B cell (primary cell): ENCODE results near the gene TMEM86A. TPM values are rescaled to one million over a fixed set of nuclear protein-coding genes. Genes with fewer than 3 reads are reported as not detected.

Experiments
- ATAC-seq: fragments of 200-7000 bp; cut with Tn5 transposase; one replicate; pipeline ENCODE4 v1.10.0; 2021; ENCODE audit warnings: low read depth, mild to moderate bottlenecking, moderate number of reproducible peaks, moderate library complexity
- CTCF ChIA-PET: fragments of 350-600 bp; sonication (Branson Sonifier 250); formaldehyde crosslinking; loops from one replicate; lab custom pipeline; 2021; ENCODE audit warnings: antibody characterized with exemption, inconsistent platforms; lab: Charles Lee
- POLR2A ChIA-PET: fragments of 350-600 bp; sonication (Branson Sonifier 250); formaldehyde crosslinking; loops from one replicate; lab custom pipeline; 2021; ENCODE audit warnings: antibody characterized with exemption; lab: Charles Lee
- DNase-seq: peaks from one replicate; pipeline ENCODE4 v3.0.0; 2013
- H2AFZ ChIP-seq: 2 replicates; pipeline ENCODE4 v1.6.1; 2012; ENCODE audit warnings: mild to moderate bottlenecking, low read depth, low read length; ENCODE audit not compliant: insufficient read depth, poor library complexity, severe bottlenecking
- H3K27ac ChIP-seq, 2 donors: 1 replicate in 1 of 2; 2 replicates in 1 of 2; pipeline ENCODE4 v1.5.1; 2012 to 2013; ENCODE audit warnings: low read length in 2 of 2, mild to moderate bottlenecking in 2 of 2, moderate library complexity in 1 of 2
- H3K27me3 ChIP-seq, 4 experiments: fragments of 200-600 bp in 1 of 4; sonication (generic) in 1 of 4; replicated peaks in 1 of 4; 1 replicate in 2 of 4; 2 replicates in 2 of 4; pipeline versions ENCODE4 v1.6.1 to v1.7.0; 2013 to 2016; ENCODE audit warnings: low read length in 3 of 4, mild to moderate bottlenecking in 2 of 4, mixed read lengths in 1 of 4, moderate library complexity in 1 of 4; ENCODE audit not compliant: insufficient read depth in 4 of 4, control insufficient read depth in 3 of 4; ENCODE audit errors: control extremely low read depth in 1 of 4
- H3K36me3 ChIP-seq, 2 experiments: replicated peaks in 1 of 2; 1 replicate in 1 of 2; 2 replicates in 1 of 2; pipeline versions ENCODE4 v1.6.1 to v1.7.1; 2013; ENCODE audit warnings: low read length in 1 of 2; ENCODE audit not compliant: insufficient read depth in 2 of 2, control insufficient read depth in 1 of 2; ENCODE audit errors: control extremely low read depth in 1 of 2, extremely low read depth in 1 of 2
- H3K4me1 ChIP-seq, 2 donors: fragments of 200-600 bp in 1 of 2; sonication (generic) in 1 of 2; 1 replicate in 1 of 2; 2 replicates in 1 of 2; pipeline versions ENCODE4 v1.5.1 to v1.6.1; 2013 to 2017; ENCODE audit warnings: low read length in 2 of 2; ENCODE audit not compliant: control insufficient read depth in 2 of 2, insufficient read depth in 2 of 2
- H3K4me2 ChIP-seq: replicated peaks from 2 replicates; pipeline ENCODE3; 2012; ENCODE audit warnings: mild to moderate bottlenecking, low read depth, low read length; ENCODE audit not compliant: poor library complexity, severe bottlenecking
- H3K4me3 ChIP-seq, 5 experiments: fragments of 200-600 bp in 1 of 5; sonication (generic) in 1 of 5; 1 replicate in 3 of 5; 2 replicates in 2 of 5; pipeline versions ENCODE4 v1.5.1 to v1.7.0; 2011 to 2016; ENCODE audit warnings: low read length in 4 of 5, mild to moderate bottlenecking in 4 of 5, low read depth in 2 of 5, control low read depth in 1 of 5, moderate library complexity in 1 of 5; ENCODE audit not compliant: insufficient read depth in 1 of 5; ENCODE audit errors: control extremely low read depth in 1 of 5, extremely low read depth in 1 of 5
- H3K79me2 ChIP-seq: fragments of 200-600 bp; sonication (generic); one replicate; pipeline ENCODE4 v1.6.0; 2016; ENCODE audit warnings: low read length; ENCODE audit not compliant: control insufficient read depth, insufficient read depth
- H3K9ac ChIP-seq: fragments of 200-600 bp; sonication (generic); 2 replicates; pipeline ENCODE4 v1.6.1; 2017; ENCODE audit warnings: mild to moderate bottlenecking, low read length, moderate library complexity
- H3K9me3 ChIP-seq, 3 donors: one replicate each; pipeline versions ENCODE4 v1.6.1 to v1.7.1; 2013; ENCODE audit warnings: low read length in 2 of 3; ENCODE audit not compliant: control insufficient read depth in 2 of 3, insufficient read depth in 1 of 3; ENCODE audit errors: control extremely low read depth in 1 of 3
- H4K20me1 ChIP-seq: 2 replicates; pipeline ENCODE4 v1.6.0; 2012; ENCODE audit warnings: mild to moderate bottlenecking, low read length; ENCODE audit not compliant: insufficient read depth, control insufficient read depth, poor library complexity, severe bottlenecking
- H3K27ac Mint-ChIP-seq: one replicate; pipeline ENCODE4 v1.8.0; 2021; ENCODE audit warnings: mixed read lengths
- H3K27me3 Mint-ChIP-seq: one replicate; pipeline ENCODE4 v1.8.0; 2021; ENCODE audit warnings: mixed read lengths
- H3K4me1 Mint-ChIP-seq: one replicate; pipeline ENCODE4 v1.8.0; 2021; ENCODE audit warnings: mixed read lengths
- H3K4me3 Mint-ChIP-seq: one replicate; pipeline ENCODE4 v1.8.0; 2021; ENCODE audit warnings: mixed read lengths
- H3K9me3 Mint-ChIP-seq: one replicate; pipeline ENCODE4 v1.8.0; 2022; ENCODE audit warnings: mixed read lengths; ENCODE audit not compliant: insufficient read depth
- CTCF ChIP-seq: fragments of 200-600 bp; IDR thresholded peaks from one replicate; pipeline ENCODE4 v1.8.0; 2022; ENCODE audit warnings: antibody characterized with exemption, mild to moderate bottlenecking
- EZH2 ChIP-seq: IDR thresholded peaks from 2 replicates; pipeline ENCODE4 v1.6.1; 2012; ENCODE audit warnings: borderline replicate concordance, low read depth, mild to moderate bottlenecking, moderate library complexity, low read length; ENCODE audit not compliant: insufficient read depth, poor library complexity, severe bottlenecking
- WGBS: methylation state at CpG from one replicate; pipeline ENCODE4 v1.1.5; 2013; ENCODE audit warnings: missing lambda C conversion rate; ENCODE audit not compliant: insufficient coverage; 5-methylcytosine and 5-hydroxymethylcytosine counted together
- intact Hi-C: fragments of 100-400 bp; cut with micrococcal nuclease; formaldehyde crosslinking; loops from one replicate; pipeline ENCODE4 v1.10.0; 2022
- polyA plus RNA-seq: library from polyadenylated mRNA; depleted of rRNA; stranded (reverse); fragments of >200 nt; gene quantifications from 2 replicates; pipeline ENCODE4 v1.2.3, GENCODE V29; 2012
- total RNA-seq, 2 donors: library from RNA; stranded (reverse); fragments of 120-200 nt in 1 of 2; gene quantifications; 1 replicate in 1 of 2; 2 replicates in 1 of 2; pipeline versions ENCODE4 v1.2.3 to v1.2.4, GENCODE V29; 2013 to 2022

TMEM86A gene
- total and polyA plus RNA-seq, 2 donors (not counting 1 experiment from before 2014, with no cell fraction given), result 0.40 to 1.1 TPM

DNA sequence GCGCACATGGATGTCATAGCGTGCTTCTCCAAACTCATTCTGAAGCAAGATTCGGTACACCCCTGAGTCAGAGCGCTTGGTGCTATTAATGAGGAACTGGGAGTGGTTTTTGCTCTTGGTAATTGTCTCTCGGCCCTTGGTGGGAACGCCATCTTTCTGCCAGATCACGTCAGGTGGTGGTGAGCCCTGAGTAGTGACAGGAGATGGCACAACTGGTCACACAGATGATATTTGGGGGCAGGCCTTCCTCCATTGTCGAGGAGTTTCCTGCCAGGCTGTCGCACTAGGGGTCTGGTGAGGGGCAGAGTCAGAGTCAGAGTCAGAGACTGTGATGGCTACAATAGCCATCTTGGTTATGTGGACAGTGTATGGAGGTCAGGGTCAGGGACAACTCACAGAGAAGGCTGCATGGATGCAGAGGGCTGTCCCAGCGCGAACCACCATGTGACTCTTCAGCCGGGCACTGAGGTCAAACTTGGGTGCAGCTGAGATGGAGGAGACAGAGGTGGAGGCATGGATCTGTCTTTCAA, 9.3 kb downstream of the TMEM86A start:
- peaks cover 0 to 15% (median 0%) of the 10 kb centered on the region in 4 experiments for H3K27me3 ChIP-seq
- no peak overlapping the region for H3K4me3 ChIP-seq
- H3K36me3 ChIP-seq, result no peaks in the 10 kb centered on the region
- H3K27ac ChIP-seq, result no peak overlapping the region
- 96% methylated on average over 10 of the region's 12 CpGs for WGBS
- ATAC-seq, result no peak
- no peak overlapping the region for H3K9ac ChIP-seq
- H3K4me1 ChIP-seq, result peaks cover 18 to 19% of the 10 kb centered on the region in 2 donors
- H3K9me3 ChIP-seq, result peaks cover 0 to 3% (median 0%) of the 10 kb centered on the region in 3 donors
- no peak for DNase-seq
- no peaks in the 10 kb centered on the region for H4K20me1 ChIP-seq
- peak overlapping the region; percentile 95 for H3K4me3 Mint-ChIP-seq
- CTCF ChIA-PET, result interaction anchor here (4.4 kb wide), 1 partner anchor 15 kb away, joined by 27 read pairs; no protein-coding TSS in a partner anchor
- no peak for TF ChIP-seq EZH2
- TF ChIP-seq CTCF, result no peak
- H3K27ac Mint-ChIP-seq, result peak overlapping the region; percentile 15
- H3K4me2 ChIP-seq, result no peak overlapping the region
- POLR2A ChIA-PET, result no interaction called here
- no peak overlapping the region for H2AFZ ChIP-seq
- no peaks in the 10 kb centered on the region for H3K9me3 Mint-ChIP-seq
- peaks cover 22% of the 10 kb centered on the region for H3K4me1 Mint-ChIP-seq
- peaks cover 19% of the 10 kb centered on the region for H3K27me3 Mint-ChIP-seq
- H3K79me2 ChIP-seq, result no peaks in the 10 kb centered on the region
- intact Hi-C loops, result no loop called here

DNA sequence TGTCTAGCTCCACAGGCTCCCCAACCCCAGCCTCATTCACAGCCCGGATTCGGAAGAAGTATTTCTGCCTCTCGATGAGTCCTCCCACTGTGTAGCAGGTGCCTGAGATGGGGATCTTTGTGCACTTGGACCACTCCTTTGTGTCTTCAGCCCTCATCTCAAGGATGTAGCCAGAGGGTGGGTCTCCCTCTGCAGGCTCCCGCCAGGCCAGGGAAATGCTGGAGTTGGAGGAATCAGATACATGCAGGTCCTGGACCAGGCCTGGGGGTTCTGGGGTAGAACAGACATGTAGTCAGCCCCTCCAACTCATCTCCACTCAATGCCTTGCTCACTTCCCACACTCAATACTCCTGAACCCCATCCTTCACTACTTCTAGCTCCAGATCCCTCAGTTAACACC, 10.8 kb downstream of the TMEM86A start:
- intact Hi-C loops, result no loop called here
- H3K4me2 ChIP-seq, result no peak overlapping the region
- no peak for DNase-seq
- peaks cover 18 to 19% of the 10 kb centered on the region in 2 donors for H3K4me1 ChIP-seq
- peaks cover 0 to 12% (median 0%) of the 10 kb centered on the region in 4 experiments for H3K27me3 ChIP-seq
- peaks cover 0 to 3% (median 0%) of the 10 kb centered on the region in 3 donors for H3K9me3 ChIP-seq
- no peak overlapping the region for H2AFZ ChIP-seq
- H3K4me1 Mint-ChIP-seq, result peaks cover 22% of the 10 kb centered on the region
- H3K4me3 ChIP-seq, result no peak overlapping the region
- H3K9ac ChIP-seq, result no peak overlapping the region
- H3K27ac ChIP-seq, result no peak overlapping the region
- WGBS, result 100% methylated on average over 1 of the region's 4 CpGs
- no peak overlapping the region for H3K27ac Mint-ChIP-seq
- H3K79me2 ChIP-seq, result no peaks in the 10 kb centered on the region
- ChIA-PET POLR2A (no interaction called here), CTCF (no interaction called here)
- H3K36me3 ChIP-seq, result no peaks in the 10 kb centered on the region
- no peaks in the 10 kb centered on the region for H3K9me3 Mint-ChIP-seq
- no peak overlapping the region for H3K4me3 Mint-ChIP-seq
- TF ChIP-seq EZH2 (no peak), CTCF (no peak)
- no peak for ATAC-seq
- peaks cover 12% of the 10 kb centered on the region for H3K27me3 Mint-ChIP-seq
- H4K20me1 ChIP-seq, result no peaks in the 10 kb centered on the region
